HepG2 (cell line): ENCODE results near the gene CEP128. TPM values are rescaled to one million over a fixed set of nuclear protein-coding genes. Genes with fewer than 3 reads are reported as not detected.

ENCODE experiments used
- DR1 ChIP-seq: sonication (generic); formaldehyde crosslinking; IDR thresholded peaks from 2 replicates; pipeline ENCODE4 v1.8.0; 2021; ENCODE audit warnings: mild to moderate bottlenecking, missing genetic modification reagents, inconsistent platforms
- FOXA1 ChIP-seq, 2 experiments: fragments of 450-650 bp in 1 of 2; sonication (generic) in 1 of 2; formaldehyde crosslinking in 1 of 2; IDR thresholded peaks; 2 replicates each; pipeline versions ENCODE4 v1.4.0 to v1.6.1; 2016 to 2020; ENCODE audit warnings: missing genetic modification reagents in 1 of 2
- KDM5A ChIP-seq: fragments of 200-600 bp; sonication (generic); IDR thresholded peaks from 2 replicates; pipeline ENCODE4 v1.7.0; 2018; ENCODE audit warnings: antibody characterized with exemption, mild to moderate bottlenecking, low read length, borderline replicate concordance
- NCOR1 ChIP-seq: fragments of 200-600 bp; sonication (generic); IDR thresholded peaks from 2 replicates; pipeline ENCODE4 v1.7.0; 2017; ENCODE audit warnings: antibody characterized with exemption, low read length, borderline replicate concordance
- PHB2 ChIP-seq: fragments of 450-650 bp; IDR thresholded peaks from 2 replicates; pipeline ENCODE4 v1.6.1; 2018; ENCODE audit not compliant: partially characterized antibody
- PHF21A ChIP-seq: sonication (generic); formaldehyde crosslinking; IDR thresholded peaks from 2 replicates; pipeline ENCODE4 v1.5.0; 2020; ENCODE audit warnings: mild to moderate bottlenecking, missing genetic modification reagents
- SP5 ChIP-seq: IDR thresholded peaks from 2 replicates; pipeline ENCODE4 v1.6.1; 2016; ENCODE audit warnings: low read depth, borderline replicate concordance
- TAF15 ChIP-seq: fragments of 200-400 bp; formaldehyde crosslinking; IDR thresholded peaks from one replicate; pipeline ENCODE4 v1.6.1; 2018; ENCODE audit warnings: mild to moderate bottlenecking, low read depth, low read length; ENCODE audit not compliant: poor library complexity, severe bottlenecking
- ZC3H4 ChIP-seq: sonication (generic); formaldehyde crosslinking; IDR thresholded peaks from 2 replicates; pipeline ENCODE4 v1.4.0; 2020; ENCODE audit warnings: missing genetic modification reagents, borderline replicate concordance
- ZNF207 ChIP-seq: fragments of 450-650 bp; IDR thresholded peaks from 2 replicates; pipeline ENCODE4 v1.6.1; 2016; ENCODE audit warnings: antibody characterized with exemption, borderline replicate concordance
- ZNF317 ChIP-seq: sonication (generic); formaldehyde crosslinking; IDR thresholded peaks from 2 replicates; pipeline ENCODE4 v1.5.0; 2020; ENCODE audit warnings: mild to moderate bottlenecking, missing genetic modification reagents
- polyA plus RNA-seq, 8 experiments: library from polyadenylated mRNA; depleted of rRNA in 3 of 8; stranded (reverse) in 7 of 8; unstranded in 1 of 8; fragments of >200 nt; fragmentation: Illumina TruSeq in 4 of 8; extraction: Trizol in 4 of 8; gene quantifications; 2 replicates each; pipeline versions ENCODE4 v1.2.1 to v1.2.3, GENCODE V29; 2011 to 2016; ENCODE audit warnings: low read depth in 4 of 8, missing spikeins in 1 of 8, mixed read lengths in 1 of 8; ENCODE audit not compliant: insufficient read depth in 1 of 8
- total RNA-seq, 5 experiments: library from RNA; depleted of rRNA; stranded (reverse); fragments of >200 nt; fragmentation: Illumina TruSeq; extraction: Trizol; gene quantifications; 2 replicates each; pipeline ENCODE4 v1.2.3, GENCODE V29; 2016; ENCODE audit warnings: low read depth in 1 of 5
- TF ChIP-seq, protein P1 (sequence below): sonication (generic); formaldehyde crosslinking; IDR thresholded peaks from 2 replicates; pipeline ENCODE4 v1.4.0; 2020; ENCODE audit warnings: missing genetic modification reagents, borderline replicate concordance
- TF ChIP-seq, protein P2 (sequence below): sonication (generic); formaldehyde crosslinking; conservative IDR thresholded peaks from 2 replicates; pipeline ENCODE4 v1.5.0; 2020; ENCODE audit warnings: missing genetic modification reagents
- TF ChIP-seq, protein P3 (sequence below): IDR thresholded peaks from 2 replicates; pipeline ENCODE4 v1.6.1; 2016; ENCODE audit warnings: mild to moderate bottlenecking, missing biosample characterization, missing genetic modification reagents
- TF ChIP-seq, protein P4 (sequence below): sonication (generic); formaldehyde crosslinking; conservative IDR thresholded peaks from 2 replicates; pipeline ENCODE4 v1.4.0; 2020; ENCODE audit warnings: mild to moderate bottlenecking, missing genetic modification reagents, moderate library complexity
- TF ChIP-seq, protein P5 (sequence below): sonication (generic); formaldehyde crosslinking; IDR thresholded peaks from 2 replicates; pipeline ENCODE4 v1.4.0; 2020; ENCODE audit warnings: mild to moderate bottlenecking, missing genetic modification reagents
- TF ChIP-seq, protein P6 (sequence below): IDR thresholded peaks from 2 replicates; pipeline ENCODE4 v1.6.1; 2016; ENCODE audit warnings: low read depth
- TF ChIP-seq, protein P7 (sequence below): sonication (generic); formaldehyde crosslinking; IDR thresholded peaks from 2 replicates; pipeline ENCODE4 v1.8.1; 2023; ENCODE audit warnings: mild to moderate bottlenecking, missing genetic modification reagents, borderline replicate concordance

The CEP128 gene
- total and polyA plus RNA-seq, 2 of the 13 experiments (the other 11 are each of a cell fraction or from before 2014, with no cell fraction given): 1.3 to 7.5 TPM

DNA sequence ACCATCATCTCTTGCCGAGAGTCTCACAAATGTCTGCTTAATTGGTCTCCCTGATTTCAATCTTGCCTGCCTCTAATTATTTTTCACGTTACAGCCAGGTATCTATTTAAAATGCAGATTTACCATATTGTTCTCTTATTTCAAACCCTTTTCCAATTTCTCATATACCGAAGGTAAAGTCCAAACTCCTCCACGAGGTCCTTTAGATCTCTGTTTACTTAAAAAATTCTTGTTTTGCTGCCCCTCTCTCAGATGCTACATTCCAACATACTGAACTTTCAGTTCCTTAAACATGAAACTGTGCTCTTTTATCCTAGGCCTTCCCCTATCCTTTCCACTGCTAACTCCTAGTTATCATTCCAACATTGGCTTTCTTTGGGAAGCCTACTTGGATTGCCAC is 363.9 kb downstream of the CEP128 start (continued):
- TF ChIP-seq, protein P1, sequence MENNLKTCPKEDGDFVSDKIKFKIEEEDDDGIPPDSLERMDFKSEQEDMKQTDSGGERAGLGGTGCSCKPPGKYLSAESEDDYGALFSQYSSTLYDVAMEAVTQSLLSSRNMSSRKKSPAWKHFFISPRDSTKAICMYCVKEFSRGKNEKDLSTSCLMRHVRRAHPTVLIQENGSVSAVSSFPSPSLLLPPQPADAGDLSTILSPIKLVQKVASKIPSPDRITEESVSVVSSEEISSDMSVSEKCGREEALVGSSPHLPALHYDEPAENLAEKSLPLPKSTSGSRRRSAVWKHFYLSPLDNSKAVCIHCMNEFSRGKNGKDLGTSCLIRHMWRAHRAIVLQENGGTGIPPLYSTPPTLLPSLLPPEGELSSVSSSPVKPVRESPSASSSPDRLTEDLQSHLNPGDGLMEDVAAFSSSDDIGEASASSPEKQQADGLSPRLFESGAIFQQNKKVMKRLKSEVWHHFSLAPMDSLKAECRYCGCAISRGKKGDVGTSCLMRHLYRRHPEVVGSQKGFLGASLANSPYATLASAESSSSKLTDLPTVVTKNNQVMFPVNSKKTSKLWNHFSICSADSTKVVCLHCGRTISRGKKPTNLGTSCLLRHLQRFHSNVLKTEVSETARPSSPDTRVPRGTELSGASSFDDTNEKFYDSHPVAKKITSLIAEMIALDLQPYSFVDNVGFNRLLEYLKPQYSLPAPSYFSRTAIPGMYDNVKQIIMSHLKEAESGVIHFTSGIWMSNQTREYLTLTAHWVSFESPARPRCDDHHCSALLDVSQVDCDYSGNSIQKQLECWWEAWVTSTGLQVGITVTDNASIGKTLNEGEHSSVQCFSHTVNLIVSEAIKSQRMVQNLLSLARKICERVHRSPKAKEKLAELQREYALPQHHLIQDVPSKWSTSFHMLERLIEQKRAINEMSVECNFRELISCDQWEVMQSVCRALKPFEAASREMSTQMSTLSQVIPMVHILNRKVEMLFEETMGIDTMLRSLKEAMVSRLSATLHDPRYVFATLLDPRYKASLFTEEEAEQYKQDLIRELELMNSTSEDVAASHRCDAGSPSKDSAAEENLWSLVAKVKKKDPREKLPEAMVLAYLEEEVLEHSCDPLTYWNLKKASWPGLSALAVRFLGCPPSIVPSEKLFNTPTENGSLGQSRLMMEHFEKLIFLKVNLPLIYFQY (CRISPR knock-in tag): no peak
- TF ChIP-seq, protein P2, sequence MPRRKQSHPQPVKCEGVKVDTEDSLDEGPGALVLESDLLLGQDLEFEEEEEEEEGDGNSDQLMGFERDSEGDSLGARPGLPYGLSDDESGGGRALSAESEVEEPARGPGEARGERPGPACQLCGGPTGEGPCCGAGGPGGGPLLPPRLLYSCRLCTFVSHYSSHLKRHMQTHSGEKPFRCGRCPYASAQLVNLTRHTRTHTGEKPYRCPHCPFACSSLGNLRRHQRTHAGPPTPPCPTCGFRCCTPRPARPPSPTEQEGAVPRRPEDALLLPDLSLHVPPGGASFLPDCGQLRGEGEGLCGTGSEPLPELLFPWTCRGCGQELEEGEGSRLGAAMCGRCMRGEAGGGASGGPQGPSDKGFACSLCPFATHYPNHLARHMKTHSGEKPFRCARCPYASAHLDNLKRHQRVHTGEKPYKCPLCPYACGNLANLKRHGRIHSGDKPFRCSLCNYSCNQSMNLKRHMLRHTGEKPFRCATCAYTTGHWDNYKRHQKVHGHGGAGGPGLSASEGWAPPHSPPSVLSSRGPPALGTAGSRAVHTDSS (CRISPR knock-in tag): no peak
- TF ChIP-seq FOXA1 (IDR thresholded peaks at IDR 0.05) (peak; percentile 40; the same call in 1 of the 2 replicates), FOXA1 (CRISPR knock-in tag; IDR thresholded peaks at IDR 0.05) (peak; percentile 52; the same call in 1 of the 2 replicates), ZC3H4 (CRISPR knock-in tag) (no peak), SP5 (CRISPR knock-in tag) (no peak), TAF15 (no peak), KDM5A (no peak), PHB2 (no peak), PHF21A (CRISPR knock-in tag) (0 out of 2 replicates have a peak, but pooled peaks have one; percentile 27), NCOR1 (peak; percentile 61; the same call in 1 of the 2 replicates), DR1 (CRISPR knock-in tag) (no peak), ZNF317 (no peak), ZNF207 (no peak)
- TF ChIP-seq, protein P3, sequence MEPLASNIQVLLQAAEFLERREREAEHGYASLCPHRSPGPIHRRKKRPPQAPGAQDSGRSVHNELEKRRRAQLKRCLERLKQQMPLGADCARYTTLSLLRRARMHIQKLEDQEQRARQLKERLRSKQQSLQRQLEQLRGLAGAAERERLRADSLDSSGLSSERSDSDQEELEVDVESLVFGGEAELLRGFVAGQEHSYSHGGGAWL (CRISPR knock-in tag): no peak
- TF ChIP-seq, protein P4, sequence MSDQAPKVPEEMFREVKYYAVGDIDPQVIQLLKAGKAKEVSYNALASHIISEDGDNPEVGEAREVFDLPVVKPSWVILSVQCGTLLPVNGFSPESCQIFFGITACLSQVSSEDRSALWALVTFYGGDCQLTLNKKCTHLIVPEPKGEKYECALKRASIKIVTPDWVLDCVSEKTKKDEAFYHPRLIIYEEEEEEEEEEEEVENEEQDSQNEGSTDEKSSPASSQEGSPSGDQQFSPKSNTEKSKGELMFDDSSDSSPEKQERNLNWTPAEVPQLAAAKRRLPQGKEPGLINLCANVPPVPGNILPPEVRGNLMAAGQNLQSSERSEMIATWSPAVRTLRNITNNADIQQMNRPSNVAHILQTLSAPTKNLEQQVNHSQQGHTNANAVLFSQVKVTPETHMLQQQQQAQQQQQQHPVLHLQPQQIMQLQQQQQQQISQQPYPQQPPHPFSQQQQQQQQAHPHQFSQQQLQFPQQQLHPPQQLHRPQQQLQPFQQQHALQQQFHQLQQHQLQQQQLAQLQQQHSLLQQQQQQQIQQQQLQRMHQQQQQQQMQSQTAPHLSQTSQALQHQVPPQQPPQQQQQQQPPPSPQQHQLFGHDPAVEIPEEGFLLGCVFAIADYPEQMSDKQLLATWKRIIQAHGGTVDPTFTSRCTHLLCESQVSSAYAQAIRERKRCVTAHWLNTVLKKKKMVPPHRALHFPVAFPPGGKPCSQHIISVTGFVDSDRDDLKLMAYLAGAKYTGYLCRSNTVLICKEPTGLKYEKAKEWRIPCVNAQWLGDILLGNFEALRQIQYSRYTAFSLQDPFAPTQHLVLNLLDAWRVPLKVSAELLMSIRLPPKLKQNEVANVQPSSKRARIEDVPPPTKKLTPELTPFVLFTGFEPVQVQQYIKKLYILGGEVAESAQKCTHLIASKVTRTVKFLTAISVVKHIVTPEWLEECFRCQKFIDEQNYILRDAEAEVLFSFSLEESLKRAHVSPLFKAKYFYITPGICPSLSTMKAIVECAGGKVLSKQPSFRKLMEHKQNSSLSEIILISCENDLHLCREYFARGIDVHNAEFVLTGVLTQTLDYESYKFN (CRISPR knock-in tag): peak; percentile 73
- TF ChIP-seq, protein P5, sequence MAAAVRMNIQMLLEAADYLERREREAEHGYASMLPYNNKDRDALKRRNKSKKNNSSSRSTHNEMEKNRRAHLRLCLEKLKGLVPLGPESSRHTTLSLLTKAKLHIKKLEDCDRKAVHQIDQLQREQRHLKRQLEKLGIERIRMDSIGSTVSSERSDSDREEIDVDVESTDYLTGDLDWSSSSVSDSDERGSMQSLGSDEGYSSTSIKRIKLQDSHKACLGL (CRISPR knock-in tag): no peak
- TF ChIP-seq, protein P6, sequence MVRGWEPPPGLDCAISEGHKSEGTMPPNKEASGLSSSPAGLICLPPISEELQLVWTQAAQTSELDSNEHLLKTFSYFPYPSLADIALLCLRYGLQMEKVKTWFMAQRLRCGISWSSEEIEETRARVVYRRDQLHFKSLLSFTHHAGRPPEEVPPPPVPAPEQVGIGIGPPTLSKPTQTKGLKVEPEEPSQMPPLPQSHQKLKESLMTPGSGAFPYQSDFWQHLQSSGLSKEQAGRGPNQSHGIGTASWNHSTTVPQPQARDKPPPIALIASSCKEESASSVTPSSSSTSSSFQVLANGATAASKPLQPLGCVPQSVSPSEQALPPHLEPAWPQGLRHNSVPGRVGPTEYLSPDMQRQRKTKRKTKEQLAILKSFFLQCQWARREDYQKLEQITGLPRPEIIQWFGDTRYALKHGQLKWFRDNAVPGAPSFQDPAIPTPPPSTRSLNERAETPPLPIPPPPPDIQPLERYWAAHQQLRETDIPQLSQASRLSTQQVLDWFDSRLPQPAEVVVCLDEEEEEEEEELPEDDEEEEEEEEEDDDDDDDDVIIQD (CRISPR knock-in tag): peak; percentile 59; the same call in 1 of the 2 replicates
- TF ChIP-seq, protein P7, sequence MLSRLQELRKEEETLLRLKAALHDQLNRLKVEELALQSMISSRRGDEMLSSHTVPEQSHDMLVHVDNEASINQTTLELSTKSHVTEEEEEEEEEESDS (CRISPR knock-in tag): no peak
